Endothelial cell (in vitro differentiated cells): ENCODE measurements around the gene GGACT. TPM values are rescaled to one million over a fixed set of nuclear protein-coding genes. Genes with fewer than 3 reads are reported as not detected.

ENCODE experiments used
- DNase-seq: peaks from one replicate; pipeline ENCODE4 v3.0.0; 2021; ENCODE audit warnings: low spot score
- H3K27ac Mint-ChIP-seq: one replicate; pipeline ENCODE4 v1.8.0; 2021; ENCODE audit warnings: mixed read lengths, inconsistent platforms; ENCODE audit not compliant: unreplicated experiment
- H3K27me3 Mint-ChIP-seq: one replicate; pipeline ENCODE4 v1.8.0; 2021; ENCODE audit warnings: mild to moderate bottlenecking, moderate library complexity, mixed read lengths, inconsistent platforms; ENCODE audit not compliant: unreplicated experiment
- H3K36me3 Mint-ChIP-seq: one replicate; pipeline ENCODE4 v1.8.0; 2021; ENCODE audit warnings: mild to moderate bottlenecking, low read depth, mixed read lengths, inconsistent platforms; ENCODE audit not compliant: unreplicated experiment
- H3K4me1 Mint-ChIP-seq: one replicate; pipeline ENCODE4 v1.8.0; 2021; ENCODE audit warnings: mild to moderate bottlenecking, mixed read lengths, inconsistent platforms; ENCODE audit not compliant: unreplicated experiment
- H3K4me3 Mint-ChIP-seq: one replicate; pipeline ENCODE4 v1.8.0; 2021; ENCODE audit warnings: mild to moderate bottlenecking, mixed read lengths, inconsistent platforms; ENCODE audit not compliant: unreplicated experiment
- H3K9me3 Mint-ChIP-seq: one replicate; pipeline ENCODE4 v1.8.0; 2021; ENCODE audit warnings: mixed read lengths, inconsistent platforms; ENCODE audit not compliant: unreplicated experiment
- total RNA-seq: library from RNA; stranded (reverse); fragmentation: NEBNext Ultra II Directional; extraction: Animal tissue kit (Norgen Biotek cat#: 25700); gene quantifications from one replicate; pipeline ENCODE4 v1.2.1, GENCODE V29; 2021; ENCODE audit not compliant: unreplicated experiment
- TF ChIP-seq, protein P1 (sequence below): fragments of 200-600 bp; sonication (generic); IDR thresholded peaks from one replicate; pipeline ENCODE4 v1.5.0; 2021; ENCODE audit warnings: antibody characterized with exemption; ENCODE audit not compliant: unreplicated experiment

The GGACT gene
- total RNA-seq, 1 donor from 2014 or later, result 7.0 TPM

DNA sequence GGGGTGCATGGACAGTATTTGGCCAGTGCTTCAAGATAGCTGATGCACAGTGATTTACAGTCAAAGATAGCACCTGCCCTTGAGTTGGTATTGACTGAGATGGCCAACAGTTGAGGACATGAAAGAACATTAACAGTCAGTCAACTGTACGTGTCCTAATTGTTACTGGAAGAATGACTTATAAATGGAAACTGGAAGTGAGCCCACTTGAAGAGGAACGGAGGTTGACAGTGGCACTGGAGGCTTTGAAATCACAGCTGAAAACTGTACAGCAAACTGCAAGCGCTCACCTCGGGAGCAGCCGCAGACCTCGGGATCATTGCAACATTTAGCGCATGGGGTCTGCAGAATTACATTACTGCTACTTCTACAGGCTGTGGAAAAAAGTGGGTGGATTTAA, 77.1 kb downstream of the GGACT start:
- Mint-ChIP-seq H3K27me3 (peaks cover 2% of the 10 kb centered on the region), H3K4me1 (peaks cover 8% of the 10 kb centered on the region), H3K27ac (no peak overlapping the region), H3K4me3 (no peak overlapping the region), H3K9me3 (no peaks in the 10 kb centered on the region), H3K36me3 (no peaks in the 10 kb centered on the region)
- TF ChIP-seq, protein P1, sequence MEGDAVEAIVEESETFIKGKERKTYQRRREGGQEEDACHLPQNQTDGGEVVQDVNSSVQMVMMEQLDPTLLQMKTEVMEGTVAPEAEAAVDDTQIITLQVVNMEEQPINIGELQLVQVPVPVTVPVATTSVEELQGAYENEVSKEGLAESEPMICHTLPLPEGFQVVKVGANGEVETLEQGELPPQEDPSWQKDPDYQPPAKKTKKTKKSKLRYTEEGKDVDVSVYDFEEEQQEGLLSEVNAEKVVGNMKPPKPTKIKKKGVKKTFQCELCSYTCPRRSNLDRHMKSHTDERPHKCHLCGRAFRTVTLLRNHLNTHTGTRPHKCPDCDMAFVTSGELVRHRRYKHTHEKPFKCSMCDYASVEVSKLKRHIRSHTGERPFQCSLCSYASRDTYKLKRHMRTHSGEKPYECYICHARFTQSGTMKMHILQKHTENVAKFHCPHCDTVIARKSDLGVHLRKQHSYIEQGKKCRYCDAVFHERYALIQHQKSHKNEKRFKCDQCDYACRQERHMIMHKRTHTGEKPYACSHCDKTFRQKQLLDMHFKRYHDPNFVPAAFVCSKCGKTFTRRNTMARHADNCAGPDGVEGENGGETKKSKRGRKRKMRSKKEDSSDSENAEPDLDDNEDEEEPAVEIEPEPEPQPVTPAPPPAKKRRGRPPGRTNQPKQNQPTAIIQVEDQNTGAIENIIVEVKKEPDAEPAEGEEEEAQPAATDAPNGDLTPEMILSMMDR, result no peak
- DNase-seq, result no peak

DNA sequence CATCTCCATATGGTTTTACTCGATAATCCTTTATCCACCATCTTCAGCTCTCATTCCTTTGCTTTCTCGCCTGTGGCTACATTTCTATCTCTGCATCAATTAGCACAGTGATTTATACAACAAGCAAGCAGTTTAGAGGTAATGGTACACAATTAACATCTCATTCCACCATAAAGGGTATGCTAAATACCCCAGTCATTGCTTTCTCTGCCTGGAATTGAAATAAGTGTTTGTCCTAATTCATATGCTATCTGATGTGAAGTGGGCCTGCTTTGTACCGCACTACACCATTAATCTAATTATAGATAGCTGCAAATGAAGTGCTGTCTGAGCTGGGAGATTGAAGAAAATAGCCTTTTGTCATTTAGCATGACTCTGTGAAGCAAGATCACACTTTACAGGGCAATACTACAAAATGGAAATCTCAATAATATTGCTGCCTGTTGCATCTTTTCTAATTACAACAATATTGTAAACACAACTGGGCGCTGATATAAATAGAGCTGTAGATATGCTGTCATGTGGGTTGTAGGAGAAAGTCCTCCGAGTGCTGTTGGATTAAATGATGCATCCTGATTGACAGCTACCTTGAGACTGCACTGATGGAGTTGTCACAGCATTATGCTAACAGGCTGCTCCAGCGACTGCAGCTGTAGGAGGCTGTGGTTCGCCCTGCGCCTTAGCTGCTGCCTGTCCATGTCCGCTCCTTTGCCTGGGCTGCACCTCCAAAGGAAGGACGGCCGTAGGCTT, 78.2 kb downstream of the GGACT start:
- no peaks in the 10 kb centered on the region for H3K36me3 Mint-ChIP-seq
- H3K9me3 Mint-ChIP-seq, result no peaks in the 10 kb centered on the region
- TF ChIP-seq, protein P1, result no peak
- no peak overlapping the region for H3K4me3 Mint-ChIP-seq
- peaks cover 4% of the 10 kb centered on the region for H3K27me3 Mint-ChIP-seq
- H3K4me1 Mint-ChIP-seq, result peaks cover 11% of the 10 kb centered on the region
- no peak overlapping the region for H3K27ac Mint-ChIP-seq
- no peak for DNase-seq

DNA sequence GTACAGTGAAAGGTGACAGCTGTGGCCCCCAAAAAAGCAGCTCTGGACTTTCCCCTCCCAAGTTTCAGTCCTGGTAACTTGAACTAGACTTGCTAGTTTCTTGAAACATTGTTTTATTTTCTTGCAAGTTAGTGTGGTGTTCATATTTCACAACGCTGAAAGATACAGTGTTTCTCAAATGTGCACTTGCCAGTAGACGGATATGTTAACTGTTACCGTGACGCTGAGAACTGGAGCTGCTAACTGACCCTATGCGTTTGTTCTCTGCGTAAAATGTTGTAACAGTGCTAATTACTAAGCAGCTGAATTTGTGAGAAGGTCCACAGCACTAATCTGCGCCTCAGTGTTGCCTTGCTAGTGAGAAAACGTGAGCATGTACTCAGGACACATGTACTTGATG, 79.6 kb downstream of the GGACT start:
- peaks cover 4% of the 10 kb centered on the region for H3K27me3 Mint-ChIP-seq
- no peak for DNase-seq
- H3K36me3 Mint-ChIP-seq, result peaks cover 4% of the 10 kb centered on the region
- TF ChIP-seq, protein P1, result no peak
- H3K9me3 Mint-ChIP-seq, result no peaks in the 10 kb centered on the region
- H3K4me1 Mint-ChIP-seq, result peaks cover 15% of the 10 kb centered on the region
- no peak overlapping the region for H3K4me3 Mint-ChIP-seq
- no peak overlapping the region for H3K27ac Mint-ChIP-seq

DNA sequence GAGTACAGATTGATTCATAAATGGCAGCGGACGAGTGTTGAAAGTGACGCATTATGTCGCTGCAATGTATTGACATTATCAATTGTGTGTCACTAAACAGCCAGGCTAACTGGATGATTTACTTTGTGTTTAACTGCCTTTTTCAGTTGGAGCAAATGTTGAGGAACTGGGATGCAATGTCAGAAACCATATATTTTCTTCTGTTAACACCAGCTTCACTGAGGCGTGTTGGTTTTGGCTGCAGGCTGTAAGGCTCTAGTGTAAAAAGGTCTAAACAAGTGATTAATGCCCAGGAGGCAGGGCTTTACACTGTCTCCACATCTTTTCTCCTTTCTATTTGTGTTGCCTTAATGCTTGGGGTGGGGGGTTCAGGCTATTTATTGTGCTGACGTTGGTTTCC, 80.1 kb downstream of the GGACT start:
- Mint-ChIP-seq H3K9me3 (no peaks in the 10 kb centered on the region), H3K4me1 (peaks cover 15% of the 10 kb centered on the region), H3K4me3 (no peak overlapping the region), H3K27me3 (peaks cover 4% of the 10 kb centered on the region), H3K36me3 (peaks cover 4% of the 10 kb centered on the region), H3K27ac (no peak overlapping the region)
- TF ChIP-seq, protein P1, result no peak
- DNase-seq, result no peak

DNA sequence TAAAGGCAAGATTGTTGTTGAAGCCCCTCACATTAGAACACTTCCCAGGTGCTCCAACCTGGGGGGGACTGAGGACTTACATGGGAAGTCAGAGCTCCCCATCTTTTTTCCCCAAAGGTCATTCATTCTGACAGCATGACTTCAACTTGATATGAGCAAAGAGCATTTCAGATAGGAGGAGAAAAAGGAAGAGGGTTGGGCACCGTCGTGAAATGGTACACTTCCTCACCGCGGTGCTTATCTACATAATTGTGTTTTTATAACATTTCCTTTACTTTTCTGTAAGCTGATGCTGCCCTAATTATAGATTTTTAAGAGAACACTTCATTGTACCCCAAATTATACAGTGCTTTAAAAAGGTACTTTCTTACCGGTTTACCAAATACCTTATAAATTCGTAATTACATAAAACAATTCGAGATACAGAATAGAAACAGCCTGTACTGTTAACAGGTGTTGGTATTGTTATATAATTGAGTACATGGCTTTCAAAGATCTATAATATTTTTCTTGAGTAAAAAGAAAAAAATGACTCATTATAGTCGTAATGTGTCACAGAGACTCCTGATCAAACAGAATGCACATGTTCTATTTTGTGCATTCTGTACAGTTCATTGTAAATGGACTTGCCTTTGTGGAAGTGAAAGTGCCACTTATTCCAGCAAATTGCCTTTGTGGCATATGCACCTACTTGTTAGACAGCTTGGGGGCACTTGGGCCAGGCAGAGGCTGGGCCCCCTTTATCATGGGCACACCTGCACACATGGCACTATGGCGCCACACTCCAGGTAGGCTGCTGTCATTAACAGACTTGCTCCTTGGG, 81.8 kb downstream of the GGACT start:
- DNase-seq, result no peak

More for the DNA sequence above, 81.8 kb downstream of the GGACT start:
- TF ChIP-seq, protein P1, result no peak
- H3K27me3 Mint-ChIP-seq, result peaks cover 3% of the 10 kb centered on the region
- no peaks in the 10 kb centered on the region for H3K9me3 Mint-ChIP-seq
- H3K36me3 Mint-ChIP-seq, result peaks cover 4% of the 10 kb centered on the region
- H3K27ac Mint-ChIP-seq, result no peak overlapping the region
- peaks cover 19% of the 10 kb centered on the region for H3K4me1 Mint-ChIP-seq
- no peak overlapping the region for H3K4me3 Mint-ChIP-seq
